Thyroid gland (tissue), 4 donors: ENCODE data around the gene HCFC1R1.

Source experiments
- CTCF ChIP-seq, 6 experiments: fragments of 200-600 bp in 3 of 6; fragments of 450-650 bp in 3 of 6; sonication (generic) in 3 of 6; IDR thresholded peaks; one replicate each; pipeline ENCODE4 v1.5.1; 2016 to 2019; ENCODE audit warnings: antibody characterized with exemption in 6 of 6, mild to moderate bottlenecking in 2 of 6, inconsistent platforms in 1 of 6, moderate library complexity in 1 of 6
- POLR2A ChIP-seq, 2 donors: fragments of 450-650 bp; IDR thresholded peaks; one replicate each; pipeline ENCODE4 v1.6.1; 2017; ENCODE audit warnings: antibody characterized with exemption in 2 of 2, mild to moderate bottlenecking in 2 of 2, moderate library complexity in 1 of 2

GRCh38 chr16:2988590-2989099 lies 35.1 kb downstream of the HCFC1R1 start:
- TF ChIP-seq CTCF (IDR thresholded peaks at IDR 0.05) (no peak), POLR2A (IDR thresholded peaks at IDR 0.05) (no peak)
